Keratinocyte (primary cell): ENCODE results near the gene FXYD2. TPM values are rescaled to one million over a fixed set of nuclear protein-coding genes. Genes with fewer than 3 reads are reported as not detected.
"Not testable (repeated sequence)": the region's sequence is repeated elsewhere in the genome, so short reads cannot be mapped to it uniquely, and the experiment has no call there.

Source experiments
- DNase-seq: peaks from one replicate; pipeline ENCODE4 v3.0.0-alpha.2; 2011; ENCODE audit warnings: low read depth, missing footprints, low spot score
- FAIRE-seq: peaks from 2 replicates; lab custom pipeline; 2011; peaks lifted over from hg19 to GRCh38; lab: Jason Lieb, UNC
- H2AFZ ChIP-seq: 2 replicates; pipeline ENCODE4 v1.6.0; 2012; ENCODE audit warnings: low read length, control low read depth, inconsistent platforms; ENCODE audit not compliant: control insufficient read depth
- H3K27ac ChIP-seq: 2 replicates; pipeline ENCODE4 v1.5.1; 2011; ENCODE audit warnings: low read length; ENCODE audit not compliant: control insufficient read depth, insufficient read depth
- H3K27me3 ChIP-seq: 3 replicates; pipeline ENCODE4 v1.6.0; 2011; ENCODE audit warnings: low read length; ENCODE audit not compliant: control insufficient read depth, insufficient read depth; ENCODE audit errors: extremely low read depth
- H3K36me3 ChIP-seq, 2 experiments: 2 replicates in 1 of 2; 3 replicates in 1 of 2; pipeline ENCODE4 v1.5.1; 2011; ENCODE audit warnings: low read length in 2 of 2, mild to moderate bottlenecking in 1 of 2; ENCODE audit not compliant: control insufficient read depth in 2 of 2, insufficient read depth in 2 of 2; ENCODE audit errors: extremely low read depth in 1 of 2
- H3K4me1 ChIP-seq: 3 replicates; pipeline ENCODE4 v1.5.1; 2011; ENCODE audit warnings: low read length; ENCODE audit not compliant: control insufficient read depth, insufficient read depth; ENCODE audit errors: extremely low read depth
- H3K4me2 ChIP-seq: 3 replicates; pipeline ENCODE4 v1.6.0; 2011; ENCODE audit warnings: low read depth, low read length; ENCODE audit not compliant: control insufficient read depth, insufficient read depth; ENCODE audit errors: extremely low read depth
- H3K4me3 ChIP-seq, 3 experiments: fragments of 200-600 bp in 1 of 3; sonication (generic) in 1 of 3; 2 replicates in 2 of 3; 3 replicates in 1 of 3; pipeline ENCODE4 v1.5.1; 2011 to 2016; ENCODE audit warnings: low read length in 3 of 3, mild to moderate bottlenecking in 3 of 3, control low read depth in 2 of 3, inconsistent platforms in 1 of 3, low read depth in 1 of 3, mixed read lengths in 1 of 3, mixed run types in 1 of 3, moderate library complexity in 1 of 3; ENCODE audit not compliant: control insufficient read depth in 2 of 3, insufficient read depth in 2 of 3; ENCODE audit errors: extremely low read depth in 1 of 3
- H3K79me2 ChIP-seq: 2 replicates; pipeline ENCODE4 v1.6.0; 2012; ENCODE audit warnings: low read length; ENCODE audit not compliant: control insufficient read depth, insufficient read depth
- H3K9ac ChIP-seq: 3 replicates; pipeline ENCODE4 v1.6.0; 2011; ENCODE audit warnings: low read length; ENCODE audit not compliant: control insufficient read depth, insufficient read depth; ENCODE audit errors: extremely low read depth
- H3K9me1 ChIP-seq: 3 replicates; pipeline ENCODE4 v1.6.0; 2011; ENCODE audit warnings: low read length; ENCODE audit not compliant: control insufficient read depth, insufficient read depth; ENCODE audit errors: extremely low read depth
- H3K9me3 ChIP-seq: 2 replicates; pipeline ENCODE4 v1.5.1; 2012; ENCODE audit warnings: low read depth, low read length; ENCODE audit not compliant: control insufficient read depth
- H4K20me1 ChIP-seq: 3 replicates; pipeline ENCODE4 v1.6.0; 2011; ENCODE audit warnings: low read length; ENCODE audit not compliant: control insufficient read depth, insufficient read depth; ENCODE audit errors: extremely low read depth
- CTCF ChIP-seq, 3 experiments: IDR thresholded peaks in 1 of 3; conservative IDR thresholded peaks in 1 of 3; optimal IDR thresholded peaks in 1 of 3; 2 replicates in 2 of 3; 3 replicates in 1 of 3; pipeline versions ENCODE3 to v1.5.1; 2011; ENCODE audit warnings: low read length in 3 of 3, mild to moderate bottlenecking in 3 of 3, moderate library complexity in 2 of 3, control low read depth in 1 of 3, inconsistent platforms in 1 of 3; ENCODE audit not compliant: insufficient read depth in 2 of 3; ENCODE audit errors: extremely low read depth in 1 of 3
- EZH2 ChIP-seq: IDR thresholded peaks from one replicate; pipeline ENCODE4 v1.6.1; 2012; ENCODE audit warnings: inconsistent platforms, mild to moderate bottlenecking, low read length, moderate library complexity
- dilution Hi-C: fragments of 300-500 bp; cut with MboI; formaldehyde crosslinking; loops from one replicate; pipeline ENCODE4 v1.7.0; 2020; ENCODE audit warnings: low sequenced_read_pairs; ENCODE audit not compliant: extremely low pct_ligation_motif_present
- polyA plus RNA-seq, 5 experiments: library from polyadenylated mRNA; depleted of rRNA in 3 of 5; stranded (reverse) in 3 of 5; stranded (forward) in 1 of 5; unstranded in 1 of 5; fragments of >200 nt; gene quantifications; 1 replicate in 1 of 5; 2 replicates in 3 of 5; 3 replicates in 1 of 5; pipeline versions ENCODE4 v1.2.1 to v1.2.3, GENCODE V29; 2011 to 2012; ENCODE audit warnings: missing spikeins in 2 of 5, low read depth in 1 of 5, low replicate concordance in 1 of 5

The FXYD2 gene
- polyA plus RNA-seq, 1 donor (not counting 4 experiments of a cell fraction or from before 2014, with no cell fraction given) = not detected

- H3K27me3 ChIP-seq = no peaks in the 10 kb centered on the region
- no peak overlapping the region for H3K4me2 ChIP-seq
- H3K9ac ChIP-seq = no peak overlapping the region
- H3K9me1 ChIP-seq = no peaks in the 10 kb centered on the region
- TF ChIP-seq CTCF (optimal IDR thresholded peaks at IDR 0.05 in 1 of 3, IDR thresholded peaks at IDR 0.05 in 1 of 3, conservative IDR thresholded peaks at IDR 0.05 in 1 of 3; ENCODE audit: extremely low read depth in 1 of 3, insufficient read depth in 2 of 3, low read length in 3 of 3) (no peak), EZH2 (no peak)
- FAIRE-seq = no peak
- no peak overlapping the region for H3K4me3 ChIP-seq
- no peak overlapping the region for H3K27ac ChIP-seq
- H3K36me3 ChIP-seq = no peaks in the 10 kb centered on the region
- no peaks in the 10 kb centered on the region for H3K79me2 ChIP-seq
- H4K20me1 ChIP-seq = no peaks in the 10 kb centered on the region
- H2AFZ ChIP-seq = no peak overlapping the region
- no peaks in the 10 kb centered on the region for H3K9me3 ChIP-seq
- dilution Hi-C loops = loop anchor here (25.0 kb wide), 1 partner anchor 378 kb away; no protein-coding TSS in a partner anchor
- peaks cover 14% of the 10 kb centered on the region for H3K4me1 ChIP-seq
- no peak for DNase-seq
These were observed 9.7 kb downstream of the FXYD2 start for GRCh38 chr11:117814766-117815261.

- Histone ChIP-seq H4K20me1 (no peaks in the 10 kb centered on the region), H3K79me2 (no peaks in the 10 kb centered on the region), H2AFZ (no peak overlapping the region), H3K36me3 (no peaks in the 10 kb centered on the region), H3K9me1 (no peaks in the 10 kb centered on the region), H3K4me2 (no peak overlapping the region), H3K27ac (no peak overlapping the region), H3K9me3 (no peaks in the 10 kb centered on the region), H3K4me3 (no peak overlapping the region), H3K9ac (no peak overlapping the region), H3K27me3 (peaks cover 3% of the 10 kb centered on the region), H3K4me1 (peaks cover 14% of the 10 kb centered on the region)
- dilution Hi-C loops = loop anchor here (25.0 kb wide), 1 partner anchor 377 kb away; no protein-coding TSS in a partner anchor
- DNase-seq (no peak), FAIRE-seq (no peak)
- no peak for TF ChIP-seq CTCF (optimal IDR thresholded peaks at IDR 0.05 in 1 of 3, IDR thresholded peaks at IDR 0.05 in 1 of 3, conservative IDR thresholded peaks at IDR 0.05 in 1 of 3; ENCODE audit: extremely low read depth in 1 of 3, insufficient read depth in 2 of 3, low read length in 3 of 3)
- no peak for TF ChIP-seq EZH2
These were observed 10.3 kb downstream of the FXYD2 start for GRCh38 chr11:117814204-117814765.

GRCh38 chr11:117810056-117810451 is 14.5 kb downstream of the FXYD2 start:
- H3K9me3 ChIP-seq, H3K4me1 ChIP-seq, H3K4me3 ChIP-seq, H3K27ac ChIP-seq, H3K36me3 ChIP-seq, H3K27me3 ChIP-seq, H4K20me1 ChIP-seq, FAIRE-seq, H2AFZ ChIP-seq, H3K9me1 ChIP-seq, H3K9ac ChIP-seq, H3K4me2 ChIP-seq, DNase-seq, H3K79me2 ChIP-seq: not testable (repeated sequence)
- dilution Hi-C loops = loop anchor here (25.0 kb wide), 1 partner anchor 373 kb away; no protein-coding TSS in a partner anchor
